Right atrium auricular region (tissue), 2 donors: ENCODE results near the gene AKAP13. TPM values are rescaled to one million over a fixed set of nuclear protein-coding genes. Genes with fewer than 3 reads are reported as not detected.
"Not testable (repeated sequence)": the region's sequence is repeated elsewhere in the genome, so short reads cannot be mapped to it uniquely, and the experiment has no call there.

Source experiments
- DNase-seq: peaks from one replicate; pipeline ENCODE4 v3.0.0-alpha.2; 2019; ENCODE audit warnings: low spot score
- H3K27ac ChIP-seq, 2 donors: fragments of 200-600 bp; sonication (generic); 1 replicate in 1 of 2; 2 replicates in 1 of 2; pipeline ENCODE4 v1.5.1; 2016 to 2019
- H3K27me3 ChIP-seq, 2 donors: fragments of 200-600 bp; sonication (generic); one replicate each; pipeline versions ENCODE4 v1.5.1 to v1.6.0; 2017 to 2019
- H3K36me3 ChIP-seq: fragments of 200-600 bp; sonication (generic); one replicate; pipeline ENCODE4 v1.5.1; 2016
- H3K4me1 ChIP-seq, 2 donors: fragments of 200-600 bp; sonication (generic); one replicate each; pipeline versions ENCODE4 v1.5.1 to v1.6.0; 2017 to 2019
- H3K4me3 ChIP-seq, 2 donors: fragments of 200-600 bp; sonication (generic); 1 replicate in 1 of 2; 2 replicates in 1 of 2; pipeline ENCODE4 v1.5.1; 2017 to 2019; ENCODE audit warnings: mild to moderate bottlenecking in 1 of 2, moderate library complexity in 1 of 2
- H3K9me3 ChIP-seq, 2 donors: fragments of 200-600 bp; sonication (generic); one replicate each; pipeline ENCODE4 v1.5.1; 2019
- total RNA-seq, 2 donors: library from RNA; depleted of rRNA; stranded (reverse); fragments of >200 nt; gene quantifications; one replicate each; pipeline ENCODE4 v1.1.0, GENCODE V29; 2016
- TF ChIP-seq, protein P1 (sequence below), 2 donors: fragments of 200-600 bp; sonication (generic); IDR thresholded peaks; one replicate each; pipeline ENCODE4 v1.5.1; 2019; ENCODE audit warnings: antibody characterized with exemption in 2 of 2

The AKAP13 gene
- total RNA-seq, 2 donors from 2014 or later = 293 to 339 TPM

DNA sequence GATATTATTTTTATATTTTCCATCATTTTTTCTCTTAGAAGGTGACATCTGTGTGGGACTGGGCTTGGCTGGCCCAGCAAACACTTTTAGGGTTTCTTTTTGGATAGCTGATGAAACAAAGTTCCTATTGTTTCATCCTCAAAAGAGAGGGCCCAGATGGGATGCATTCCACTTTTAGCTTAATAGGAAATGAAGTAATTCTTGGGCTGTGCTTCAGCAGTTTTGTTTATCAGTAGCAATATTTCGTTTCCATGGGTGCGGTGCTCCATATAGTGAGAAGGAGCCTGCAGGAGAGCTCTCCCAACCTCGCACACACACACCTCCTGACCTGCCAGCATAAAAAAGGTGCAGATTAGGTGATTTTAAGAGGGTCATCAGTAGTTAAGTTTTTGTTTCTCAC, 147.5 kb downstream of the AKAP13 start:
- peaks cover 0 to 71% of the 10 kb centered on the region in 2 donors for H3K4me1 ChIP-seq
- H3K27me3 ChIP-seq = no peaks in the 10 kb centered on the region
- DNase-seq = no peak
- no peak overlapping the region for H3K4me3 ChIP-seq
- TF ChIP-seq, protein P1, sequence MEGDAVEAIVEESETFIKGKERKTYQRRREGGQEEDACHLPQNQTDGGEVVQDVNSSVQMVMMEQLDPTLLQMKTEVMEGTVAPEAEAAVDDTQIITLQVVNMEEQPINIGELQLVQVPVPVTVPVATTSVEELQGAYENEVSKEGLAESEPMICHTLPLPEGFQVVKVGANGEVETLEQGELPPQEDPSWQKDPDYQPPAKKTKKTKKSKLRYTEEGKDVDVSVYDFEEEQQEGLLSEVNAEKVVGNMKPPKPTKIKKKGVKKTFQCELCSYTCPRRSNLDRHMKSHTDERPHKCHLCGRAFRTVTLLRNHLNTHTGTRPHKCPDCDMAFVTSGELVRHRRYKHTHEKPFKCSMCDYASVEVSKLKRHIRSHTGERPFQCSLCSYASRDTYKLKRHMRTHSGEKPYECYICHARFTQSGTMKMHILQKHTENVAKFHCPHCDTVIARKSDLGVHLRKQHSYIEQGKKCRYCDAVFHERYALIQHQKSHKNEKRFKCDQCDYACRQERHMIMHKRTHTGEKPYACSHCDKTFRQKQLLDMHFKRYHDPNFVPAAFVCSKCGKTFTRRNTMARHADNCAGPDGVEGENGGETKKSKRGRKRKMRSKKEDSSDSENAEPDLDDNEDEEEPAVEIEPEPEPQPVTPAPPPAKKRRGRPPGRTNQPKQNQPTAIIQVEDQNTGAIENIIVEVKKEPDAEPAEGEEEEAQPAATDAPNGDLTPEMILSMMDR (IDR thresholded peaks at IDR 0.05) = no peak
- peak overlapping the region; percentile 54 to 64 for H3K27ac ChIP-seq
- no peaks in the 10 kb centered on the region for H3K9me3 ChIP-seq
- H3K36me3 ChIP-seq = no peaks in the 10 kb centered on the region

DNA sequence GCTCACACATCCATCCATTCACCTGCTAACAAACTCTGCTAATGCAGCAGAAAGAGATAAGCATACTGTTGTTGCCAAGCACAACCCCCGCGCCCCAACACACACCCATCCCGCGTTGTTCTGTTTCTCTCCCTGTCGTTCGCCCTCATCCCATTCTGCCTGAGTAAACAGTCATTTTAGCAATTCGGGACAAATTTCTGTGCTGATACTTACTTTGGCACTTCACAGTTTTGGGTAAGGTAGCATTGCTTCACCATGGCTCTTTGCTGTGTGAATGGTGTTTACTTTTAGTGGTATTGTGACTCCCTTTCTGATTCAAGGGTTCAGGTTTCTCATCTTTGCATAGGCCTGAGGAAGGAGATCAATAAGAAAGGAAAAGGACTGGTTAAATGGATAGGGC, 149.7 kb downstream of the AKAP13 start:
- H3K36me3 ChIP-seq = peaks cover 9% of the 10 kb centered on the region
- TF ChIP-seq, protein P1 (IDR thresholded peaks at IDR 0.05) = no peak
- H3K4me1 ChIP-seq = peaks cover 0 to 83% of the 10 kb centered on the region in 2 donors
- DNase-seq = no peak
- H3K27me3 ChIP-seq = no peaks in the 10 kb centered on the region
- no peaks in the 10 kb centered on the region for H3K9me3 ChIP-seq
- no peak overlapping the region for H3K4me3 ChIP-seq
- H3K27ac ChIP-seq = no peak overlapping the region

DNA sequence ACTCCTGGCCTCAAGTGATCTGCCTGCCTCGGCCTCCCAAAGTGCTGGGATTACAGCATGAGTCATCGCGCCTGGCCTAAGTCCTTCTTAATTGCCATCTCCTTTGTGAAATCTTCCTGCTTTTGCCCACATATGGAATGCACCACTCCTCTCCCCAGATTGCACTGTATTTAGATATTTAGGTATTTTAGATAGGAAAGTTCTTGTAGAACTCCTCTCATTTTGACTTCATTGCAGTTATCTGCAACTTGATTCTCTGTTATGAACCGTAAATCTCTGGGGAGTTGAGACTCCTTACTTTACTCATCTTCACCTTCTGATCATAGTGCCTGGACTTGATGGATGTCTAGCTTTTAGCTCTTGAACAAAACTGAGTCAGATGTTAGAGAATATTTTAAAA, 150.7 kb downstream of the AKAP13 start:
- TF ChIP-seq, protein P1 (IDR thresholded peaks at IDR 0.05) = no peak
- no peak overlapping the region for H3K4me3 ChIP-seq
- H3K27ac ChIP-seq = no peak overlapping the region
- H3K9me3 ChIP-seq = no peaks in the 10 kb centered on the region
- no peak for DNase-seq
- H3K36me3 ChIP-seq = peaks cover 11% of the 10 kb centered on the region
- H3K4me1 ChIP-seq = peaks cover 0 to 78% of the 10 kb centered on the region in 2 donors
- H3K27me3 ChIP-seq = no peaks in the 10 kb centered on the region

DNA sequence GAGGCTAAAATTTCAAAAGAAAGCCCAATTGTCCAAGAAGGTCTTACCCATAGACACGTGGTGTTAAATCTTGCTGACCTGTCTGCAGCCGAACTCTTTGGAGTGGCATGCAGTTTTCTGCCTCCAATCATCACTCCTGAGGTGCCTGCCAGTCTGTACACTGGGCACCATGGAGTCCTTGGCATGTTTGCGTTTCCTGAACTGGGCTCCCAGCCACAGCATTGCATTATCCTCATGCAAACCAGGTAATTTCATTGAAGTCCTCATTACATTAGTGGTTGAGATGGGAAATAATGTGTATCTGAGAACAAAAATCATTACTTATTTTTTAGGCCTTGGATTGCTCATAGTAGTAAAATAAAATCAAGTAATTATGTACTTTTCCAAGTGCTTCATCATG, 152.3 kb downstream of the AKAP13 start:
- H3K4me3 ChIP-seq = no peak overlapping the region
- TF ChIP-seq, protein P1 (IDR thresholded peaks at IDR 0.05) = no peak
- H3K4me1 ChIP-seq = peaks cover 0 to 64% of the 10 kb centered on the region in 2 donors
- DNase-seq = no peak
- H3K9me3 ChIP-seq = no peaks in the 10 kb centered on the region
- H3K36me3 ChIP-seq = peaks cover 11% of the 10 kb centered on the region
- peak overlapping the region in 1 of 2 donors; percentile 34 for H3K27ac ChIP-seq
- H3K27me3 ChIP-seq = no peaks in the 10 kb centered on the region

DNA sequence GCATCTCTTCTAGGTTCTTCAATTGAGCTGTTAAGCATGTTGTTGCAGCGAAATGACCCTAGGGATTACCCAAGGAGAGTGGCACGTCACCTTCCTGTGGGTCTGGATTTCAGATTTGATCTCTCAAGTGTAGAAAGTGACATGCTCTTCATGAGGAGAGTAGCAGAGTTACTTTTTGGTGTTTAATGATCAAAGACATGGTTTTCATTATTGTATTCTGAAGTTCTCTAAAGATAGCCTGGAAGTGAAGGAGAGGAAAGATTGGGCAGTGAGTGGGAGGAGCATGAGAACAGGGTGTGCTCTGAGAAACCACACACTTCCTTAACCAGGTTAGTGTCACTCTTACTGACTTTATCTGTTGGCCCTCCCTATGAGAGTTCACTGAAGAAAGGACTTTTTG, 153.6 kb downstream of the AKAP13 start:
- H3K4me3 ChIP-seq = no peak overlapping the region
- peak overlapping the region in 1 of 2 donors; percentile 15 for H3K27ac ChIP-seq
- no peaks in the 10 kb centered on the region for H3K9me3 ChIP-seq
- TF ChIP-seq, protein P1 (IDR thresholded peaks at IDR 0.05) = no peak
- peaks cover 0 to 51% of the 10 kb centered on the region in 2 donors for H3K4me1 ChIP-seq
- no peak for DNase-seq
- peaks cover 11% of the 10 kb centered on the region for H3K36me3 ChIP-seq
- no peaks in the 10 kb centered on the region for H3K27me3 ChIP-seq

DNA sequence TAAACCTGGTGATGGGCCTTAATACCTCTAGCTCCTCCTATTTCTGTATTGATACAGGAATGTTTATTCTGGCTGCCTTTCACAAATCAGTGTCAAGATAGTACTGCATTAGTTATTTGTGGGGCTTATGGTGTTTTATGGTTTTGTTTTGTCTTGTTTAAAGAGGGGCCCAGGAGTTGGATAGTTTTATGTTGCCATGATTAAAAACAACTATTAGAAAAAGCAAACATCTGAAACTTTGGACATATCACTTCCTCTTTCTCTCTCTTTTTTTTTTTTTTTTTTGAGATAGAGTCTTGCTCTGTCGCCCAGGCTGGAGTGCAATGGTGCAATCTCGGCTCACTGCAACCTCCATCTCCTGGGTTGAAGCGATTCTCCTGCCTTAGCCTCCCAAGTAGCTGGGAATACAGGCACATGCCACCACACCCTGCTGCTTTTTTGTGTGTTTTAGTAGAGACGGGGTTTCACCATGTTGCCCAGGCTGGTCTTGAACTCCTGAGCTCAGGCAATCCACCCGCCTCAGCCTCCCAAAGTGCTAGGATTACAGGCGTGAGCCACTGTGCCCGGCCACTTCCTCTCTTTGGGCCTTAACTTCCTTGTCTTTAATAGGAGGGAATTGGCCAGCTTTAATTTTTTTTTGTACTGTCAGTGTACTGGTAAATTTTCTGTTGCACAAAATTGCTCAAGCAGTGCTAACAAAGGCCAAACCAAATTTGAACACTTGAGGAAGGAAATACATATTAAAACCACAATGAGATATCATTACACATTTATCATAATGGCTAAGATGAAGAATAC, 155.3 kb downstream of the AKAP13 start:
- peaks cover 0 to 34% of the 10 kb centered on the region in 2 donors for H3K4me1 ChIP-seq
- not testable (repeated sequence) for DNase-seq

More for the DNA sequence above, 155.3 kb downstream of the AKAP13 start:
- not testable (repeated sequence) for H3K4me3 ChIP-seq, H3K9me3 ChIP-seq, H3K27me3 ChIP-seq, H3K27ac ChIP-seq
- H3K36me3 ChIP-seq = peaks cover 11% of the 10 kb centered on the region
